ENCODE data around the gene EPS15.
"Not testable (repeated sequence)": the region's sequence is repeated elsewhere in the genome, so short reads cannot be mapped to it uniquely, and the experiment has no call there.

DNA sequence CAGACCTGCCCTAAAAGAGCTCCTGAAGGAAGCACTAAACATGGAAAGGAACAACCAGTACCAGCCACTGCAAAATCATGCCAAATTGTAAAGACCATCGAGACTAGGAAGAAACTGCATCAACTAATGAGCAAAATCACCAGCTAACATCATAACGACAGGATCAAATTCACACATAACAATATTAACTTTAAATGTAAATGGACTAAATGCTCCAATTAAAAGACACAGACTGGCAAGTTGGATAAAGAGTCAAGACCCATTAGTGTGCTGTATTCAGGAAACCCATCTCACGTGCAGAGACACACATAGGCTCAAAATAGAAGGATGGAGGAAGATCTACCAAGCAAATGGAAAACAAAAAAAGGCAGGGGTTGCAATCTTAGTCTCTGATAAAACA is 131.8 kb downstream of the EPS15 start:
- TF ChIP-seq, protein P1, sequence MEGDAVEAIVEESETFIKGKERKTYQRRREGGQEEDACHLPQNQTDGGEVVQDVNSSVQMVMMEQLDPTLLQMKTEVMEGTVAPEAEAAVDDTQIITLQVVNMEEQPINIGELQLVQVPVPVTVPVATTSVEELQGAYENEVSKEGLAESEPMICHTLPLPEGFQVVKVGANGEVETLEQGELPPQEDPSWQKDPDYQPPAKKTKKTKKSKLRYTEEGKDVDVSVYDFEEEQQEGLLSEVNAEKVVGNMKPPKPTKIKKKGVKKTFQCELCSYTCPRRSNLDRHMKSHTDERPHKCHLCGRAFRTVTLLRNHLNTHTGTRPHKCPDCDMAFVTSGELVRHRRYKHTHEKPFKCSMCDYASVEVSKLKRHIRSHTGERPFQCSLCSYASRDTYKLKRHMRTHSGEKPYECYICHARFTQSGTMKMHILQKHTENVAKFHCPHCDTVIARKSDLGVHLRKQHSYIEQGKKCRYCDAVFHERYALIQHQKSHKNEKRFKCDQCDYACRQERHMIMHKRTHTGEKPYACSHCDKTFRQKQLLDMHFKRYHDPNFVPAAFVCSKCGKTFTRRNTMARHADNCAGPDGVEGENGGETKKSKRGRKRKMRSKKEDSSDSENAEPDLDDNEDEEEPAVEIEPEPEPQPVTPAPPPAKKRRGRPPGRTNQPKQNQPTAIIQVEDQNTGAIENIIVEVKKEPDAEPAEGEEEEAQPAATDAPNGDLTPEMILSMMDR (IDR thresholded peaks at IDR 0.05; ENCODE audit: control extremely low read depth in 1 of 3, insufficient read depth in 1 of 3, low read depth in 1 of 3, low read length in 3 of 3) = not testable (repeated sequence)
- TF ChIP-seq, protein P2, sequence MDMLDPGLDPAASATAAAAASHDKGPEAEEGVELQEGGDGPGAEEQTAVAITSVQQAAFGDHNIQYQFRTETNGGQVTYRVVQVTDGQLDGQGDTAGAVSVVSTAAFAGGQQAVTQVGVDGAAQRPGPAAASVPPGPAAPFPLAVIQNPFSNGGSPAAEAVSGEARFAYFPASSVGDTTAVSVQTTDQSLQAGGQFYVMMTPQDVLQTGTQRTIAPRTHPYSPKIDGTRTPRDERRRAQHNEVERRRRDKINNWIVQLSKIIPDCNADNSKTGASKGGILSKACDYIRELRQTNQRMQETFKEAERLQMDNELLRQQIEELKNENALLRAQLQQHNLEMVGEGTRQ (IDR thresholded peaks at IDR 0.05; ENCODE audit: low read length) = not testable (repeated sequence)
- TF ChIP-seq, protein P3, sequence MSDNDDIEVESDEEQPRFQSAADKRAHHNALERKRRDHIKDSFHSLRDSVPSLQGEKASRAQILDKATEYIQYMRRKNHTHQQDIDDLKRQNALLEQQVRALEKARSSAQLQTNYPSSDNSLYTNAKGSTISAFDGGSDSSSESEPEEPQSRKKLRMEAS (IDR thresholded peaks at IDR 0.05) = not testable (repeated sequence)

All from H1 (cell line).